GM21423 (cell line): ENCODE measurements around the gene PCLO.
"Not testable (repeated sequence)": the region's sequence is repeated elsewhere in the genome, so short reads cannot be mapped to it uniquely, and the experiment has no call there.

ENCODE experiments used
- ATAC-seq: cut with Tn5 transposase; IDR thresholded peaks from one replicate; pipeline ENCODE4 v1.9.1; 2021; ENCODE audit warnings: mild to moderate bottlenecking, moderate library complexity; ENCODE audit not compliant: unreplicated experiment

Gene PCLO

GRCh38 chr7:82750007-82750406 lies 412.7 kb downstream of the PCLO start:
- no peak for ATAC-seq

DNA sequence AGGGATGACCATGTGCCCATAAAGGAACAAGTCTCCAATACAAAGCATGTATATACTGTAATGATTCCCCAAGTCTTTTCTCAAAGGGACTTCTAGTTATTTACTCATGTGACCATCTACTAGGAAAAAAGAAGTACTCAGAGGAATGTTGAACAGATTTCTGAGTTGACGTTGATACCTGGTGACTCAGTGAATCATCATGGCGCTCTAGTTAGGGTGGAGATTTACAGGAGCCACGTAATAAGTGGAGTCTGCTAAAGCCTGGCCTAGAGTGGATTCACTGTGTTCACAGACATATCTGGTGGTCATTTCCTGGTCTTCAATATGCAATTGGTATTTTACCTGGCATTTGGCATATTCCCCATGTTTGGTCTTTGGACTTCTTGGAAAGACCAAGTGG lies 416.9 kb downstream of the PCLO start:
- ATAC-seq, result no peak

DNA sequence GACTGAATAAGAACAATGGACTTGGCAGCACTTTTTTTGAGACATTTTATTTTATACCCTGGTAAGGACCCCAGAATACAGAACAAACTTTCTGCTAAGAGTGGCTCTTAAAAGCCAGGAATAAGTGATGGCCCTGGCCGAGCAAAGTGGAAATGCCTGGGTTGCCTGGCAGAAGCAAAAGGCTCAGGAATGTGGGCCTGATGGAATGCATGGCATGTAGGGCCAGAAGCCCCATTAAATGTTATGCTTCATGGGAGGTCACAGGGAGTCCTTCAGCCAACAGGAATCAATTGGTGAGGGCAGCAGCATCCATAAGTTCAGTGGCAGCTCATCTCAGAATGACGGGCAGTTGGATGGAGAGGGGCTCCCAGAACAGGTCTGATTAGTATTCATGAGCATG lies 417.6 kb downstream of the PCLO start:
- no peak for ATAC-seq

GRCh38 chr7:82742163-82742562 lies 420.5 kb downstream of the PCLO start:
- ATAC-seq, result no peak

- no peak for ATAC-seq
Measured at GRCh38 chr7:82741493-82741892, 421.2 kb downstream of the PCLO start.

DNA sequence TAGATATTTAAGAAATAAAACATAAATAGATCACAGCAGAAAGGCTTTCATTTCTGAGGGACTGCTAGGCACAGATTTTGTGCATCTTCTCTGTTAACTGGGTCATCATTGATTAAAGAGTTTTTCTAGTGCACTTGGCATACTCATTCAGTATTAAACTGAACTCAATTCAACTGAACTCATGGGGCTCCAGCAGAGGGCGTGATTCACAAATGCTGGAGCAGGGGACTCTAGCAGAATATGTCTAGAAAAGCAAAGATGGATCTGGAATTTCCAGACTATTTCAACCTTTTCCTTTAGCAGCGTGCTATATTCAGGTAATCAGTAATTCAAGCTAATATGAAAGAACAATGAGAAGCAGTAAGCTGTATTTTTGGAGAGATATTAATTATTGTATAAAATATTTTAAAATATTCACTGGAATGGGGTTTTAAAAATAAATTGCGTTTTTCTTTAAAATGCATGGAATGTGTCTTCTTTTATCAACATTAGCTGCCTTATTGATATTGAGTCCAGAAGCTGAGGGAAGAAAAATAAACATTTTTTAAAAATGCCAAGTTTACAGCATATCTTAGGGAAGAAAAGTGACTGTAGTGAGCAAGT lies 422.3 kb downstream of the PCLO start:
- ATAC-seq, result no peak

- ATAC-seq, result no peak
Measured at GRCh38 chr7:82736633-82737032, 426.1 kb downstream of the PCLO start.

DNA sequence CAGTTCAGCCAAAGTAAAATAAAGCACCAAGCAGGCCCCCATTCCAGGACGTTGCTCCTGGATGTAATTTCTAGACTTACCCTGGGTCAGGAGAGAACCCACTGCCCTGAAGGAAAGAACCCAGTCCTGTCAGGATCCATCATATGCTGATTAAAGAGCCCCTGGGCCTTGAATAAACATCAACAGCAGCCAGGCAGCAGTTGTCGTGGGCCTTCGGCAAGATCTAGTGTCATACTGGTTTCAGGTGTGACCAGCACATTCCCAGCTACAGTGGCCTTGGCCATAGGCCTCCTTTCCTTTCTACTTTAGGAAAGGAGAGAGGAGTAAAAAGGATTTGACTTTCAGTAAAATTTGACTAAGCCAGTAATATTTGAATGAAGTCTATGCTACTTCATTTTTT lies 430.0 kb downstream of the PCLO start:
- no peak for ATAC-seq

DNA sequence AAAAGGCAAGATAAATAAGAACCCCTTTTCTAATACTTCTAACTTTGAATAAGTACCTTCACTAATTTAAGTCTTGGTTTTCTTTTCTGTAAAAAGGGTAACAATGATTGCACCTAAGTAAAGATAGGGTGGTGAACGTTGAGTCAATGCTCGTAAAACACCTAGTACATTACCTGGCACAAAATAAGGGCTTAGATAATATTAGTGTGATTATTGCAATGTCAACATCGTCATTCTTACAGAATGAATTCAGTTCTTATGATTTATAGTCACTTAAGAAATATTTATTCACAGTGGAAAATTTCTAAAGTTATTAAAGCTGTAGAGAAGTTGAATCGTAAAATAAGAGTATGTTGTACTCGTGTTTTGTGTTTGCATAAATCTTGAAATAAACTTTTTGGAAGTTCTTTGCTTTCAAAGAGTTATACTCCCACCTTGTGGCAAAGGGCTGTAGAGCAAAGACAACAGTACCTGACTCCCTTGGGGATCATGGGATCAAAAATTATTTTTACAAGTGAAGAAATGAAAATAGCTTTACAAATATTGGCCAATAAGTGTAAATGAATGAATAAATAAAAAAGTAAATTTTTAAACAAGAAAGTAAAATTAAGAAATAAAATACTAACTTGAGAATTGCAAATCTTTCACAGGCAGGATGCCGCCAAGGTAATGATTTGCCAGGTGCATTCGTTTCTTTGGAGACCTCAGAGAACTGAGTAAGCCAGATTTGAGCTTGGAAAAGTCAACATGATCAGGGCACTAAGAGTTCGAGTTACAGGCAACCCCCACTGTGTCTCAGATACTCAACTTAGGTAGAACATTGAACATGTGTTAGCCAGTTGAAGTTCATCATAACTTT lies 433.3 kb downstream of the PCLO start:
- ATAC-seq, result no peak

- ATAC-seq, result no peak
Measured at GRCh38 chr7:82726038-82726800, 436.5 kb downstream of the PCLO start.

GRCh38 chr7:82723411-82723810 lies 439.3 kb downstream of the PCLO start:
- no peak for ATAC-seq

DNA sequence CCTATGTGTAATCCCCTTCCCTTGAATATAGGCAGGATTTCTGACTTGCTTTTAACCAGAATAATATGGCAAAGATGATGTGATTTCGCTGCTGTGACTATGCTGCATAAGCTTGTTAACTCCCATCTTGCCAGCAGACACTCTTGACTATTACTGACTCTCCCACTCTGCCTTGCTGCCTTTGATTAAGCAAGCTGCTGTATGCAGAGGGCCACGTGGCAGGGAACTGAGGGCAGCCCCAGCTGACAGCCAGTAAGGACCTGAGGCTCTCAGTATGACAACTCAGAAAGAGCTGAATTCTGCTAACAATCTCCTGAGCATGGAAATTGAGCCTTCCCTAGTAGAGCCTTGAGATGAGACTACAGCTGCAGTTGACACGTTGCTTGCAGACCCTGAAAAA lies 439.7 kb downstream of the PCLO start:
- no peak for ATAC-seq

GRCh38 chr7:82715344-82715743 lies 447.3 kb downstream of the PCLO start:
- no peak for ATAC-seq

DNA sequence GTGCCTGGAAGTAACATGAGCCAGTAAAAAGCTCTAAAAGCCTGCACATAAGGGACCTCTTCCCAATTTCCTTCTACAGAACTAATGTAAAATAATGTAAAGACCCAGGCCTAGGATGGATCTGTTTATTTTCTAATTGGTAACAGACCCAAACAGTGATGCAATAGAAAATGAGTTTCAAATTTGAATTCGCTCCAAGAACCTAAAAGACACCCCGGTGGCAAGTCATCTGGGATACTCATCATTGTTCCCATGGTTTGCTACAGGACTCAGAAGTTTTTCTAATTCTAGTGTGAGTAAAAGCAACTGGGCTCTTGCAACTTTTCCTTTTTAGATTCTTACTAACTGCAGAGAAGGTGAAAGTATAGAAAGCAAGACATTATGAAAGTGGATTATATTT lies 447.8 kb downstream of the PCLO start:
- ATAC-seq, result no peak

GRCh38 chr7:82713506-82713905 lies 449.2 kb downstream of the PCLO start:
- ATAC-seq, result no peak

GRCh38 chr7:82706344-82706743 lies 456.3 kb downstream of the PCLO start:
- not testable (repeated sequence) for ATAC-seq

GRCh38 chr7:82705517-82706260 lies 457.0 kb downstream of the PCLO start:
- no peak for ATAC-seq

DNA sequence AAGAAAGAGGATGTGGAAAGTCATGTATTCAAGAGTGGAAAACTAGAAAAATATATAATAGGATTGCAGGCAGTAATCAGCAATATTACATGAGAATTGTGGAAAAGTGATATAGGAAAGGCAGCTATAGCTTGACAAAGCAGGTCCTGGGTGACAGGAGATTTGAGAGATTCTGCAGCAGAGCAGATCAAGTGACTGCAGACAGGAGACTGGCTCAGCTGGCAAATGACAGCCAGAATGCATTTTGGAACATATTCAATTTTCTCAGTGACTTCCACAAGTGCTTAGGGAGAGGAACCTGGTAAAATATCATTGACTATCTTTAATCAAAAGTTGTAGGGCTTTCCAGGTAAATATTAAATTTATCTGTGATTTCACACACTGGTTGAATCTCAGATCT lies 458.6 kb downstream of the PCLO start:
- ATAC-seq, result no peak
